Thyroid gland (tissue), 4 donors: Measurements from ENCODE around the gene HOXB9.

Experiments used
- CTCF ChIP-seq, 6 experiments: fragments of 200-600 bp in 3 of 6; fragments of 450-650 bp in 3 of 6; sonication (generic) in 3 of 6; IDR thresholded peaks; one replicate each; pipeline ENCODE4 v1.5.1; 2016 to 2019; ENCODE audit warnings: antibody characterized with exemption in 6 of 6, mild to moderate bottlenecking in 2 of 6, inconsistent platforms in 1 of 6, moderate library complexity in 1 of 6
- POLR2A ChIP-seq, 2 donors: fragments of 450-650 bp; IDR thresholded peaks; one replicate each; pipeline ENCODE4 v1.6.1; 2017; ENCODE audit warnings: antibody characterized with exemption in 2 of 2, mild to moderate bottlenecking in 2 of 2, moderate library complexity in 1 of 2

DNA sequence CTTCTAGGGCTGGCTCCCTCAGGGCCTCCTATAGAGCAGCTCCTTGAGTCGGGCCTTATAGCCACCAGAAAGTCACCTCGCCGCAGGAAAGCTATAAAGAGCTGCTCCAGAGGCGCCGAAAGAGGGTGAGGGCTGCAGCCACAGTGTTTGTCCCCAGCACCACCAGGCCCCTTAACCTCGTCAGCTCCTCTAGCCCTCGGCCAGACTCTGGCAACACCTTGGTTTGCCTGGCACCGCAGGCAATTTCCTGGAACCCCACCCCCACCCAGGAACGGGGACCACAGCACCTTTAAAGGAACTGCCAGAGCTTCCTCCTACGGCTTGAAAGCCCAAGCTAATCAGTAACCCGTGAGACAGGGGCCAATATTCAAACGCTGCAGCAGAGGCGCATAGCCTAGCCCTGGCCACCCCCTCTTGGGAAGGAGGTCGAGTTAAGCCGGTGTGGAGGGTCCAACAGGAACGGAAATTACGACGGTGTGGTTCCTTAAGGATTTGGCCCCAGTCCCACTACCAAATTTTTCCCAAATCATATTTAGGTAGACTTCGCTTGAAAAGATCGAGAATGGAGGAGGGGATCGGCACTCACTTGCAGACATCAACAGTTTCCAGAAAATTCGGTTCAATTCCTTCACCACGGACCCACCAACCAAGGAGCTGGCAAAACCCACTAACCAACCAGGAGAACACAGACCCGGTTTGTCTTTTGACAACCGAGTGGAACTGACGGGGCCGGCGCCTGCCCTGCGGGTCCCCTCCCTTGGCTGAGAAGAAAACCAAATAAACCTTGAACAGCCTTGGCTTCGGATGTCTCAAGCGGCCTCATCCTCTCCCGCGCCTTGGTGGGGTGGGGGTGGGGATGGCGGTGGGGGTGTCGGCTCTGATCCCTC, 24.4 kb downstream of the HOXB9 start:
- TF ChIP-seq CTCF (IDR thresholded peaks at IDR 0.05) = no peak
- TF ChIP-seq POLR2A (IDR thresholded peaks at IDR 0.05) = no peak
